Cardiac muscle cell (in vitro differentiated cells and primary cell): Measurements from ENCODE around the gene SPCS2. TPM values are rescaled to one million over a fixed set of nuclear protein-coding genes. Genes with fewer than 3 reads are reported as not detected.
A peak's percentile ranks its signal among the peaks of the same experiment; 100 is the strongest.
"Not testable (repeated sequence)": the region's sequence is repeated elsewhere in the genome, so short reads cannot be mapped to it uniquely, and the experiment has no call there.

ENCODE experiments used
- DNase-seq, 2 donors: peaks; one replicate each; pipeline versions ENCODE4 v3.0.0 to v3.0.0-alpha.2; 2010 to 2017; ENCODE audit warnings: low read depth in 1 of 2, low spot score in 1 of 2
- H3K27ac ChIP-seq: fragments of 200-600 bp; sonication (generic); 2 replicates; pipeline ENCODE4 v1.5.1; 2016
- H3K27me3 ChIP-seq: fragments of 200-600 bp; sonication (generic); 2 replicates; pipeline ENCODE4 v1.6.0; 2016; ENCODE audit warnings: control low read depth
- H3K36me3 ChIP-seq: fragments of 200-600 bp; sonication (generic); 2 replicates; pipeline ENCODE4 v1.5.1; 2016; ENCODE audit warnings: control low read depth
- H3K4me1 ChIP-seq: fragments of 200-600 bp; sonication (generic); 2 replicates; pipeline ENCODE4 v1.8.1; 2017; ENCODE audit warnings: low read depth, mild to moderate bottlenecking, mixed run types
- H3K4me3 ChIP-seq: fragments of 200-600 bp; sonication (generic); 2 replicates; pipeline ENCODE4 v1.5.1; 2016; ENCODE audit warnings: mild to moderate bottlenecking
- H3K9me3 ChIP-seq: fragments of 200-600 bp; sonication (generic); 2 replicates; pipeline ENCODE4 v1.5.1; 2017; ENCODE audit warnings: low read depth, mild to moderate bottlenecking, control low read depth
- polyA plus RNA-seq: library from polyadenylated mRNA; unstranded; fragments of >200 nt; fragmentation: Nextera tagmentation; extraction: Ambion mirVana; gene quantifications from 2 replicates; pipeline ENCODE4 v1.2.1, GENCODE V29; 2016
- total RNA-seq: library from RNA; depleted of rRNA; stranded (reverse); fragments of >200 nt; gene quantifications from 2 replicates; pipeline ENCODE4 v1.2.3, GENCODE V29; 2016
- TF ChIP-seq, protein P1 (sequence below): IDR thresholded peaks from 2 replicates; pipeline ENCODE4 v1.5.1; 2012; ENCODE audit warnings: low read depth, mild to moderate bottlenecking, low read length

The SPCS2 gene
- total and polyA plus RNA-seq, 2 experiments from 2014 or later = 48.5 to 430 TPM

DNA sequence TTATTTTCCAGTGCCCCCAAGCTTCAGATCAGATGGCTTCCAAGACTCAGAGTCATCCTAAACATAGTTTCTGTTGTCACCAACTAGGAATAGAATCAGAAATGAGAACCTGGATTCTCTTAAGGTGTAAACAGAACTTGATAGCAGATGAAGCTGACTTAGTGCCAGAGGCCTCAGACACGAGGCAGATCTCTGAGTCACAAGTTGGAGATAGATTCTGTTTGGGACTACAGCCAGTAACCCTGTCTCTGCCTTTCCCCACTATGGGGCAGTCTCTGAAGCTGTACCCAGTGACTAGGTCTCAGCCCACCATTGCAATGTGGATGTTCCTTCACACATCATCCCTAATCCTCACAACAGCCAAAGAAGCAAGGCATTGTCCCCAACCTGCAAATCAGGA lies 65.1 kb downstream of the SPCS2 start:
- Histone ChIP-seq H3K27ac (no peak overlapping the region), H3K4me3 (no peak overlapping the region), H3K4me1 (peaks cover 11% of the 10 kb centered on the region), H3K9me3 (no peaks in the 10 kb centered on the region), H3K27me3 (no peaks in the 10 kb centered on the region), H3K36me3 (no peaks in the 10 kb centered on the region)
- DNase-seq = peak in 1 of 2 donors; percentile 79
- TF ChIP-seq, protein P1, sequence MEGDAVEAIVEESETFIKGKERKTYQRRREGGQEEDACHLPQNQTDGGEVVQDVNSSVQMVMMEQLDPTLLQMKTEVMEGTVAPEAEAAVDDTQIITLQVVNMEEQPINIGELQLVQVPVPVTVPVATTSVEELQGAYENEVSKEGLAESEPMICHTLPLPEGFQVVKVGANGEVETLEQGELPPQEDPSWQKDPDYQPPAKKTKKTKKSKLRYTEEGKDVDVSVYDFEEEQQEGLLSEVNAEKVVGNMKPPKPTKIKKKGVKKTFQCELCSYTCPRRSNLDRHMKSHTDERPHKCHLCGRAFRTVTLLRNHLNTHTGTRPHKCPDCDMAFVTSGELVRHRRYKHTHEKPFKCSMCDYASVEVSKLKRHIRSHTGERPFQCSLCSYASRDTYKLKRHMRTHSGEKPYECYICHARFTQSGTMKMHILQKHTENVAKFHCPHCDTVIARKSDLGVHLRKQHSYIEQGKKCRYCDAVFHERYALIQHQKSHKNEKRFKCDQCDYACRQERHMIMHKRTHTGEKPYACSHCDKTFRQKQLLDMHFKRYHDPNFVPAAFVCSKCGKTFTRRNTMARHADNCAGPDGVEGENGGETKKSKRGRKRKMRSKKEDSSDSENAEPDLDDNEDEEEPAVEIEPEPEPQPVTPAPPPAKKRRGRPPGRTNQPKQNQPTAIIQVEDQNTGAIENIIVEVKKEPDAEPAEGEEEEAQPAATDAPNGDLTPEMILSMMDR = peak; percentile 30

DNA sequence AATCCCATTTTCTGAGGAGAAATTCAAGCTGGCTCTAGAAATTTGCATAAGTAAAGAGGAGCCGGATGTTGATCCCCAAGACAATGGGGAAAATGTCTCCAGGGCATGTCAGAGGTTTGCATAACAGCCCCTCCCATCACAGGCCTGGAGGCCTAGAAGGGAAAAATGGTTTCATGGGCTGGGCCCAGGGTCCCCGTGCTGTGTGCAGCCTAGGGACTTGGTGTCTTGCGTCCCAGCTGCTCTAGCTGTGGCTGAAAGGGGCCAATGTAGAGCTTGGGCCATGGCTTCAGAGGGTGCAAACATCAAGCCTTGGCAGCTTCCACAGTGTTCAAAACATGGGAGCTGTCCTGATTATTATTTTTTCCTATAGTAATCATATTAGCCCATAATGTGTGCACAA lies 70.1 kb downstream of the SPCS2 start:
- not testable (repeated sequence) for H3K36me3 ChIP-seq, H3K27me3 ChIP-seq, H3K9me3 ChIP-seq, DNase-seq, H3K27ac ChIP-seq, H3K4me1 ChIP-seq, H3K4me3 ChIP-seq

DNA sequence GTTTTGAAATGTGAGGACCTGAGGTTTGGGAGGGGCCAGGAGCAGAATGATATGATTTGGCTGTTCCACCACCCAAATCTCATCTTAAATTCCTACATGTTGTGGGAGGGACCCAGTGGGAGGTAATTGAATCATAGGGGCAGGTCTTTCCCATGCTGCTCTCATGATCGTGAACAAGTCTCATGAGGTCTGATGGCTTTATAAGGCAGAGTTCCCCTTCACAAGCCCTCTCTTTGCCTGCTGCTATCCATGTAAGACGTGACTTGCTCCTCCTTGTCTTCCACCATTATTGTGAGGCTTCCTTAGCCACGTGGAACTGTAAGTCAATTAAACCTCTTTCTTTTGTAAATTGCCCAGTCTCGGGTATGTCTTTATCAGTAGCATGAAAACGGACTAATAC lies 71.3 kb downstream of the SPCS2 start:
- H3K27ac ChIP-seq, H3K27me3 ChIP-seq, H3K9me3 ChIP-seq, H3K4me3 ChIP-seq, DNase-seq, H3K36me3 ChIP-seq, H3K4me1 ChIP-seq: not testable (repeated sequence)

DNA sequence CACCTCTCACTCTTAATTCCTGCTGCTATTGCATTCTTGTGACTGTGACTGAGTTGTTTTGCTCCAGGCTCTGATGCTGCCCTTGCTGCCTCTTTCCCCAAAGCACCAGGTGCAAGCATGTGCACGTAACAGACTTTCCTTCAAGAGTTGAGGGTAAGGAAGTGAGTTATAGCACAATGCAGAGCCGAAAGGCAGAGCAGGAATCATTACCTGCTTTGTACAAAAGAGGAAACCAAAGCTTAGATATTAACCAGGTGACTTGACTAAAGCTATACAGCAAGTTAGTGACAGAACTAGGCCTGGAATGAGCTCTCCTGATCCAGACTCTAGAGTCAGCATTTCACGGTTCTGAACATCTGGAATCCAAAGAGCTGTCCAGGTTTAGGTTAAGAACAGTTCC lies 73.2 kb downstream of the SPCS2 start:
- H3K4me1 ChIP-seq = no peaks in the 10 kb centered on the region
- H3K9me3 ChIP-seq = no peaks in the 10 kb centered on the region
- TF ChIP-seq, protein P1 = no peak
- no peaks in the 10 kb centered on the region for H3K36me3 ChIP-seq
- no peak overlapping the region for H3K4me3 ChIP-seq
- H3K27me3 ChIP-seq = no peaks in the 10 kb centered on the region
- no peak for DNase-seq
- H3K27ac ChIP-seq = no peak overlapping the region

DNA sequence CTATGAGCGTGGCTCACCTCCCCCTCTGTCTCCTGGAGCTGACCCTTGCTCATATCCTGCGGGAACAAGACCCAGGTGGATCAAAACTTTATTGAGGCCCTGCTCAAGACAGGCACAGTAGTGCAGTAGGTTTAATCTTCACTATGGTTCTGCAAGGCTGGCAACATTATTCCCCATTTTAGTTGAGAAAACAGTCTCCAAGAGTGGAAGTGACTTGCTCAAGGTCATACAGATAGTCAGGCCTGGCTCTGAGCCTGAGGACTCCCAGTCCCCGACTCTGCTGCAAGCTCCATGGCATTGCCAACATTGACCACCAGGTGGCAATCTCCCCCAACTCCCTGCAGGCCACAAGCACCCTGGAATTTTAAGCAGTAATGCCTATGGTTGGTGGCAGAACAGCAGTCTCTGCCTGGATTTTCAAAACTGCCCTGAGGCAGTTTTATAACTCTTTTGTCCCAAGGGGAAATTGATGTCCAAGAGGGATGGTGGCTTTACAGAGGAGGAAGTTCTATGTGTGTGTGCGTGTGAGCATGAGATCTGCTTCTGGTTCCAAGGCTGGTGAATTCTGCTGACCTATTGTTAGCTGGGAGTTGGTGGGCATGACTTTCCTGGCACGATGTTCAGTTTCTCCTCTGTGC lies 73.8 kb downstream of the SPCS2 start:
- no peaks in the 10 kb centered on the region for H3K27me3 ChIP-seq

DNA sequence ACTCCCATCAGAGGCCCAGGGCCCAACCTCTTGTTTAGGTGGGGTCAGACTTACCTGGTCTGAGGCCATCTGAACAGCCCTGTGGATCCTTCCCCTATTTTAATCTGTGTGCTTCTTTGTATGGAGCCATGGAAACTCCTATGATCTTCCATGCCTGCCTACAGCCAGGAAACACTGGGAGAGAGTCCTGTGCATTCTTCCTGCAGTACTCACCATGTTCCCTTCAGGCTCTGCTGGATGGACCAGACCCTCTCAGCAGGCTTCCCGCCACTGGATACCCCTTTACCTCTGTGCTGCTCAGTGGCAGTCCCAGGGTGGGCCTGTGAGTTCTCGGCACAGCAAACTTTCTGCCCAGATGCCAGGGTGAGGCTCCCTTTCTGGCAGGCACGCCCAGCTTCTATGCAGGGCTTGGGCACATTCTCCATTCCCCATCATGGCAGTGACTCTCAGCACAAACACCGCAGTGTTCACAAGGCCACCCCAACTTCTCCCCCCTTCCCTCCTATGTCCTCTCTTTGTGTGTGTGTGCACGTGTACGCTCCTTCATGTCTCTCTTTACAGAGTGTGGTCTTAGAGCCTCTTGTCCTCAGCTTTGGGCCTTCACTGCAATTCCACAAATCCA lies 74.5 kb downstream of the SPCS2 start:
- Histone ChIP-seq H3K4me3 (no peak overlapping the region), H3K9me3 (no peaks in the 10 kb centered on the region), H3K27me3 (no peaks in the 10 kb centered on the region), H3K27ac (no peak overlapping the region), H3K4me1 (no peaks in the 10 kb centered on the region), H3K36me3 (no peaks in the 10 kb centered on the region)
- TF ChIP-seq, protein P1 = no peak
- no peak for DNase-seq

More for the DNA sequence above, 73.8 kb downstream of the SPCS2 start:
- H3K27ac ChIP-seq = no peak overlapping the region
- no peaks in the 10 kb centered on the region for H3K9me3 ChIP-seq
- DNase-seq = peak; percentile 78 to 91
- H3K4me3 ChIP-seq = no peak overlapping the region
- TF ChIP-seq, protein P1 = peak; percentile 98
- no peaks in the 10 kb centered on the region for H3K36me3 ChIP-seq
- H3K4me1 ChIP-seq = no peaks in the 10 kb centered on the region
